IMR-90 (cell line): ENCODE data around the gene CLP1.

Source experiments
- BHLHE40 ChIP-seq: fragments of 150-350 bp; IDR thresholded peaks from 2 replicates; pipeline ENCODE4 v1.6.1; 2016; ENCODE audit warnings: mild to moderate bottlenecking, low read depth, low read length
- CEBPB ChIP-seq: IDR thresholded peaks from 2 replicates; pipeline ENCODE4 v1.6.1; 2012; ENCODE audit warnings: low read depth, low read length, improper control_type of control experiment
- CTCF ChIP-seq: conservative IDR thresholded peaks from 2 replicates; pipeline ENCODE4 v1.5.1; 2012; ENCODE audit warnings: mild to moderate bottlenecking, low read depth, low read length, improper control_type of control experiment
- ELK1 ChIP-seq: fragments of 150-350 bp; IDR thresholded peaks from 2 replicates; pipeline ENCODE4 v1.6.1; 2016; ENCODE audit warnings: low read depth, mild to moderate bottlenecking, low read length, moderate library complexity, borderline replicate concordance
- FOS ChIP-seq: fragments of 150-350 bp; IDR thresholded peaks from 2 replicates; pipeline ENCODE4 v1.6.1; 2016; ENCODE audit warnings: low read depth, low read length
- MXI1 ChIP-seq: IDR thresholded peaks from 2 replicates; pipeline ENCODE4 v1.6.1; 2012; ENCODE audit warnings: low read depth, mild to moderate bottlenecking, low read length, moderate library complexity, borderline replicate concordance
- POLR2A ChIP-seq: IDR thresholded peaks from 2 replicates; pipeline ENCODE4 v1.6.1; 2012; ENCODE audit warnings: mild to moderate bottlenecking, low read depth, low read length
- RAD21 ChIP-seq: IDR thresholded peaks from 2 replicates; pipeline ENCODE4 v1.6.1; 2012; ENCODE audit warnings: low read length, improper control_type of control experiment
- RFX5 ChIP-seq: IDR thresholded peaks from 2 replicates; pipeline ENCODE4 v1.8.0; 2012; ENCODE audit warnings: low read depth, mild to moderate bottlenecking, low read length, moderate library complexity
- SMC3 ChIP-seq: fragments of 150-350 bp; IDR thresholded peaks from 2 replicates; pipeline ENCODE4 v1.6.1; 2016; ENCODE audit warnings: low read depth, mild to moderate bottlenecking, antibody characterized with exemption, low read length, moderate library complexity
- USF2 ChIP-seq: fragments of 150-350 bp; IDR thresholded peaks from 2 replicates; pipeline ENCODE4 v1.6.1; 2017; ENCODE audit warnings: mild to moderate bottlenecking, antibody characterized with exemption, low read length, low read depth

DNA sequence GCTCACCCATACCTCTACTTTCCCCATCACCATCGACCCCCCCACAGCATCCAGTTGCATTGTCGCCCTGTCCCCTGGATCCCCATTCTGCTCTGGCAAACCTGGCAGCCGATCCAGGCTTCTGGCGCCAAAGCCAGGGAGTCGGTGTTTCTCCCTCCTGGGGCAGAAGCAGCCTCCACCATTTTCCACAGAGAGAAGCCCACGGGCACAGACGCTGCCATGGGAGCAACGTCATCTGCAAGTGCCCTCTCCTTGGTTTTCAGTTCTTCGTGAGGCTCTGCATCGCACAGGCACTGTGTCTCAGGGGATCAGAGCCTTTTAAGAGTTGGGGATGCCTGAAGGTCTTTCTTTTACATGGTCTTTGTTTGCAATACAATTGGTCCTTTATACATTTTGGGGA lies 10.2 kb upstream of the CLP1 start:
- TF ChIP-seq POLR2A (no peak), CTCF (no peak), SMC3 (no peak), RAD21 (no peak), RFX5 (no peak), CEBPB (no peak), USF2 (no peak), FOS (no peak), MXI1 (no peak), ELK1 (no peak), BHLHE40 (no peak)
